GM04503 (cell line): ENCODE data around the gene TMEM69.
"Not testable (repeated sequence)": the region's sequence is repeated elsewhere in the genome, so short reads cannot be mapped to it uniquely, and the experiment has no call there.

Experiments
- DNase-seq: peaks from one replicate; pipeline ENCODE4 v3.0.0-alpha.2; 2012; ENCODE audit warnings: low read depth

Gene TMEM69, protein sequence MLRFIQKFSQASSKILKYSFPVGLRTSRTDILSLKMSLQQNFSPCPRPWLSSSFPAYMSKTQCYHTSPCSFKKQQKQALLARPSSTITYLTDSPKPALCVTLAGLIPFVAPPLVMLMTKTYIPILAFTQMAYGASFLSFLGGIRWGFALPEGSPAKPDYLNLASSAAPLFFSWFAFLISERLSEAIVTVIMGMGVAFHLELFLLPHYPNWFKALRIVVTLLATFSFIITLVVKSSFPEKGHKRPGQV

DNA sequence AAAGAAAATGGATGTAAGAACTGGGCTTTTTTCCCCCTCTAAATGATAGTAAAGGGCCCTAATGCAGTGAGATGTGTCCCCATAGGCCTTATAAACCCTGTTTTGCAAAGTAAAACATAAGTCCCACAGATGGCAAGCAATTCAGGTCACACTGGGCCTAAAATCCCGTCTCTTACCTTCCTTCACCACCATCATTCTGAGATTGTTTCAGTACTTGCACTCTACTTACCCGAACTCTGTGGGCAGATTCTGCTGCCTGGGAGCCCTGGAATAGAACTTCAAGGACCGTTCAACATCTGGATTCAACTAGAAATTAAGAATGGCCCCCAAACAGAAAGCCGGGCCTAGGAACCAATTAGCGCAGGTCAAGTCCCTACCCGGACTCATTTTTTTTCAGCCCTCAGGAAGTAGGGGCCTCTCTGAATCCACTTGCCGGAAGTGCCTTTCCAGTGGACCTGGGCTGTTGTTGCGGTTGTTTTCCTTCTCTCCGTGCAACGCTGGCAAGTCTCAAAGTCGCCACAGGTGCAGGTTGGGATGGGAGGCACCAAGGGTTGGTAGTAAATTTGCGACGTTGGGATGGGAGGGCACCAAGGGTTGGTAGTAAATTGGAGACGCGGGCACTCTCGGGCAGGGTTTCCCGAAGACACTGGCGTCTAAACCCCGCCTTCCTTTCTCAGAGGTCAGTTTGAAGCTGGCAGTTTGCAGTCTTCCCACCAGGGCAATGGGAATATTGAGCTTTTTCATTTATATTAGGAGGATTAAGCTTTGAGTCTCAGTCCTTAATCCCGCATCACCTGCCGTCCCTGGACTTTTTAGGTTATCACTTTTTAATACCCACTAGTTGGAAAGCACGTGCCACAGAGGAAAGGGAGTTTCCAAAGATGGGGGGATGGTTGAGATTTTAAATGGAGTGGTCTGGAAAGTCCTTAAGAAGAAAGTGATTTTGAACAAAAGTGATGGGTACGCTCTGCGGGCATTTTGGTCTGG lies at the start of gene TMEM69:
Gene TMEM69 (plus strand): TSS at position 428 of the 987 bp plus-strand sequence. CDS start 2,888 bp downstream, outside the sequence.
- DNase-seq: peak; percentile 75

DNA sequence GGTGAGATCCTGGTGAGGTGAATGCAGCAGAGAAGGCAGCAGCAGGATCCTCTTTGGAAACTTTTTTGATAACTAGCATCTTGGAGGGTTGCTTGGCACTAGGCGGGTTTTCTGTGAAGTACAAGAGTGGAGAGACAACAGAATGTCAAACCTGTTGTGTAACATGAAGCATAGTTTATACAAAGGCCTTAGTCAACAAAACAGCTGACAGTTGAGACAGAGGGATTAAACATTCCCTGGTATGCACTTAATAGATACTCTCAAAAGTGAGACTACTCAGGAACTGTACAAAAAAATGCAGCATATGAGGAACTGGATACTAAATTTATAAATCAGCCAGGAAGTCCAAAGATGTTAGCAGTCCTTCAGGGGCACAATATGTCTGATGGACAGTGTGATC lies 47.7 kb upstream of the TMEM69 start:
- peak; percentile 9 for DNase-seq

DNA sequence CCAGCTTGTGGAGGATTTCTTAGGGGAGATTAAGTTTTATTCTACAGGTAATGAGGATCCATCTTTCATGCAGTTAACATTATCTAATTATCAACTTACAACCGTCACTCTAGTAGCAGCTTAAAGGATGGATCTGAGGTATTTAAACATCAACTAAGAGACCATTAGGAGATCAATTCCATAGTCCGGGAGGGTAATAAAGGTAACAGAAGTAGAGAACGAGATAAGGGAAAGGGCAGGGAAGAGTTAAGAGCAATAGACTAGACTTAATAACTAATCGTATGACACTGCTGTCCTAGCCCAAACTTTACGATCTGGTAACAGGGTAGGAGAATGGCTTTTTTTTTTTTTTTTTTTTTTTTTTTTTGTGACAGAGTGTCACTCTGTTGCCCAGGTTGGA lies 44.7 kb upstream of the TMEM69 start:
- DNase-seq: no peak

DNA sequence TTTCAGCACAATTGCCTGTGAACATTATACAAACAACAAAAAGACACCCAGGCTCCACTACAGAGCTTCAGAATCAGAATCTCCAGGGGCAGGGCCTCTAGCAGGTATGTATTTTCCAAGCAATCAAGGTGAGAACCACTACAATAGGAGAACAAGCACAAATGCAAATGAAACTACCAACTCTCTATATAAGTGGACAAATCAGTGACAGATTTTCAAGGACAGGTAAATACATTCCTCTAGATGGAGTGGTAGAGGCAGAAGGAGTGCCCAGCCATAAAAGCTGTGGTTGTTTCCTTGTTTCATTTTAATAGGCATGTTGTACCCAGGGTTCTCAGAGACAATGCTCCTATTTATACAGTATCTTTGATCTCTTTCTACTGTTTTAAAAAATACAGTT lies 44.0 kb upstream of the TMEM69 start:
- no peak for DNase-seq

DNA sequence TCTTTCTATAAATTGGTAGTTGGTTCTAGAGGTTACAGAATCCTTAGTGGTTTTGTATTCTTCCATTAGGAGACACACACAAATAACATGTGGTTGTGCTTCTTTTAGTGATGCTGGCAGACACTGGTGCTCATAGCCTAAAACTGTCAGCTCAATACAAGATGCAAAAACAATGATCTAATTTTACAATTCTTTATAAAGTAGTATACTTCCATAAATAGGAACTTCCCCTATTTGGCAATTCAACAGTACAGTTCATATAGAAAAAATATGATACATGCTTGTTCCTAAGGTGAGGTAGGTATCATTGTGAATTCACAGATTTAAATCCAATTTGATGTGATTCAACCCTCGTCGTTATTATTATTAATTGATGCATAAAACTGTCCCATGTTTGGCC lies 43.3 kb upstream of the TMEM69 start:
- DNase-seq: no peak

DNA sequence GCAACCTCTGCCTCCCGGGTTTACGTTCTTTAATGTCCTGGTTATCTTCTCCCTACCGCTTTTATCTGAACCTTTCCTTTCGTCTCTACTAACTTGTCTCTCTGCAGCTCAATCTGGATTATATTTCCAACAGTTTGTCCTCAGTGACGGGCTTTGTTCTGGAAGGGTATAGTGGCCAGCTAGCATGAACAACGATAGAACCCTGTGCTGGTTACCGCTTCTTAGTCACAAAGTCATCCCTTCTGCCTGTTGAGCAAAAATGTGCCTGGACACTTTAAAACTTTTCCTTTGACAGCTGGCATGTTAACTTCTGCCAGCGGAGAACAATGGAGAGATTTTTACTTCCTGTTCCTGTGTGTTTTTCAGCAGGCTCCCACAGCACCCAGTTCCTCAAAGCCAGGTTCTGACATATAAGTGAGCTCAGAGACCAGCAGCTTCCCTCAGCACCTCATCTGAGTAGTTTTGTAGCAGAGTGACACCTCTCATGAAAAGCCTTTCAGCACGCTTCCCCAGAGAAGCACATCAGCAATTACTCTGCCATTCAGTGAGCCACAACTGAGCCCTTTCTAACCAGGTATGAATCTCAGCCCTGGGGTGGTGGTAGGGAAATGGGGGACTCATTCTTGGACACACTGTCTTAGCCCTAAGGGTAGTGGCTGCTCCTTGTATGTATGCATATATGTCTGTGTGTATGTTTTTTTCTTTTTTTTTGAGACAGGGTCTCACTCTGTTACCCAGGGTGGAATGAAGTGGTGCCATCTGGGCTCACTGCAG lies 40.5 kb upstream of the TMEM69 start:
- DNase-seq: no peak

DNA sequence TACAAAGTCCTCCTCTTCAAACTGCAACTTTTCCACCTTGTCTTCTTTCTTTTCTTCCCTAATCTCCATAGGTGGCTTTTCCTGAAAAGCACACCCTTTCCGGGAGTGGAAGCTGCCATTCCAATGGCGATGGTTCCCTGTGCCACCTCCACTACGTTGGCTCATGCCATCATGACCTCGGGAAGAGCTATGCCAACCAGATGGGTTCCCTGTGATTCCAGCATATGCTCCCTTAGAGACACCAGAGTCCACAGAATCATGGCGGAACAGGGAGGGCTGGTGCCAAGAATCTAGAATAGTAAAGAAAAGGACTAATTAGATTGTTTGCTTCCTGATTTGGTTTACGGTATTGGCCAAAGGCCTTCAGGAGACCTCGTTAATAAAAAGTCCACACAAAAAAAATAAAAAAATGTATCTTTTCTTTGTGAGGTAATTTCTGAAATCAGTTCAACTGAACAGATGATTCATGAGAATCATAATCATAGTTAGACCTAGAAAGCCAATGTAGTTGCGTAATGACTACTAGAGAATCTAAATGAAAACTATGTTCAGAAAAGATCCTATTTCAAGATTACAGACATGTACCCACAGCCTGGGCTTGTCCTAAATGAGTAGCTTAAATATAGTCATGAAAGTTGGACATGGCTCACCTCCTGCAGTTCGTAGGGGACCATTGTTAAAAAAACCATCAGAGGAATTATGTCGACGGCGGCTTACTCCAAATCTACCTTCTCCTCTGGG lies 33.3 kb upstream of the TMEM69 start:
- no peak for DNase-seq

DNA sequence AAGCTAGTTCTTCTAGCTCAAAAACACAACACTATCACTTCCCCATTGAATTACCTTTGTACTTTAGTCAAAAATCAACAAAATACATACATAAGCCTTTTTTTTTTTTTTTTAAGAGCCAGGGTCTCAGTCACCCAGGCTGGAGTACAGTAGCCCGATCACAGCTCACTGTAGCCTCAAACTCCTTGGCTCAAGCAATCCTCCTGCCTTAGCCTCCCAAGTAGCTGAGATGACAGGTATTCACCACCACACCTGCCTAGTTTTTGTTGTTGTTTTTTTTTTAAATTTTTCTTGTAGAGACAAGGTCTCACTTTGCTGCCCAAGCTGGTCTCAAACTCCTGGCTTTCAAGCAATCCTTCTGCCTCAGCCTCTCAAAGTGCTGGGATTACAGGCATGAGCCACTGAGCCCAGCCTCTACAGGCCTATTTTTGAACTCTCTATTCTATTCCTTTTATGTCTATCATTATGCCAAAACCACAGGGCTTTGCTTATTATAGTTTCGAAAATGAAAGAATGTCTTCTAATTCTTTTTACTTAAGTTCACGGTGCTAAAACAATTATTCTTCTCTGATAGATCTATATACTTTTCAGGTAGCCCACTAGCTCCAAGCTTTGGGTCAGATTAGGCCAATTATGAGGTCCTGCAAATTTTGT lies 31.3 kb upstream of the TMEM69 start:
- no peak for DNase-seq

DNA sequence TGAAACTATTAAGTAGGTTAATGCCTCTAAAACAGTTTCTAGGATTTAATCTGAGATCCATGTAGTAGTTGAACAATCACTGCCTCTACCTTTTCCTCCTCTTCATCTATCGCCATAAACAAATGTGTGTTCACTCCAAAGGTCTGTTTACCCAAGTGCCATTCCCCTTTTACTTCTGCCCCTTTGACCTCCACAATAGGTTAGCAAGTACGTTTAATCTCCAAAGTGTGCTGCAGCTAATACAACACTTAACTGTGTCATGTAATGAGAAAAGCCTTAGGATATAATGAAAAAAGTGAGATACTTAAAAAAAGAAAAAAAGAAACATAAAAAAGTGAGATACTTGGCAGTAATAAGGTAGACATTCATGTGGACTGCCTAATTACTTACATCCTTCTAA lies 29.8 kb upstream of the TMEM69 start:
- no peak for DNase-seq

DNA sequence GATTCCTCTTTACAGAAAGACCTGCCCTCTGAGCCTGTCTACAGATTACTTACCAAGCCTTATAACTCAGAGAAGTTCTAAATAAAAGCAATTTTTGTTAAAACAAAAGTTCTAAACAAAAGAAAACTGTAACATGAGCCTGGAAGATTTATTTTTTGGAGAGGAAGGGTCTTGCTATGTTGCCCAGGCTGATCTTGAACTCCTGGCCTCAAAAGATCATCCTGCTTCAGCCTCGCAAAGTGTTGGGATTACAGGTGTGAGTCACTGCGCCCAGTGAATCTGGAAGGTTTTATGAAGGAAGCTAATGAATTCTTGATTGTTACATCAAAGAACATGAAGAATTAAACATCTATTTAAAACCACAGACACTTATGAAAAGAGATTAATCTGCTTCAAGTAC lies 28.8 kb upstream of the TMEM69 start:
- DNase-seq: no peak

DNA sequence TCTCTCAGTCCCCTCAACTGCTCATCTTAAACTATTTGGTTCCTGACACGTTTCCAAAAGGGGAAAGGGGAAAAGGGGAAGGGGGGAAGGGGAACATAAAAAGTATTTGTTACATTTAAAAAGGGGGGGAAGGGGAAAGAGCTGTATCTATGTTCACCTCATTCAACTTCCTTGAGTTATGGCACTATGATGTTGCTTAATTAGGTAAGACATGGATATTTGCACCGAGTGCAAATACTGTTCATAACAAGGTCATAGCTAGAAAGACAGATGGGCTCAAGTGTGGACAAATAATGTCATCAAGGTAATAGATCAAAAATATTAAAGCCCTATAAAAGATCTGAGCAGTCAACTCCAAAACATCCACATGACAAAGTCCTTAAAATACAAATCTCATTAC lies 27.6 kb upstream of the TMEM69 start:
- DNase-seq: no peak

DNA sequence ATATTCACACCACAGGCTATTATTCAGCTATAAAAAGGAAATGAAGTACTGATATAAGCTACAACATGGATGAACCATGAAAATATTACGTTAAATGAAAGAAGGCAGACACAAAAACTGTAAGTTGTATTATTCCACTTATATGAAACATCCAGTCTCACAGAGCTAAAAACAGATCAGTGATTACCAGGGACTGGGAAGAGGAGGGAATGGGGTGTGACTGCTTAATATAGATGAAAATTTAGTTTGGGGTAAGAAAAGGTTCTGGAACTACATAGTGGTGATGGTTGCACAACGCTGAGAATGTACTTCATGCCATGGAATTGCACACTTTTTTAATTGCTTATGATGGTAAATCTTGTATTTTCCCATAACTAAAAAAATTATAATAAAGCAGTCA lies 21.1 kb upstream of the TMEM69 start:
- DNase-seq: no peak

DNA sequence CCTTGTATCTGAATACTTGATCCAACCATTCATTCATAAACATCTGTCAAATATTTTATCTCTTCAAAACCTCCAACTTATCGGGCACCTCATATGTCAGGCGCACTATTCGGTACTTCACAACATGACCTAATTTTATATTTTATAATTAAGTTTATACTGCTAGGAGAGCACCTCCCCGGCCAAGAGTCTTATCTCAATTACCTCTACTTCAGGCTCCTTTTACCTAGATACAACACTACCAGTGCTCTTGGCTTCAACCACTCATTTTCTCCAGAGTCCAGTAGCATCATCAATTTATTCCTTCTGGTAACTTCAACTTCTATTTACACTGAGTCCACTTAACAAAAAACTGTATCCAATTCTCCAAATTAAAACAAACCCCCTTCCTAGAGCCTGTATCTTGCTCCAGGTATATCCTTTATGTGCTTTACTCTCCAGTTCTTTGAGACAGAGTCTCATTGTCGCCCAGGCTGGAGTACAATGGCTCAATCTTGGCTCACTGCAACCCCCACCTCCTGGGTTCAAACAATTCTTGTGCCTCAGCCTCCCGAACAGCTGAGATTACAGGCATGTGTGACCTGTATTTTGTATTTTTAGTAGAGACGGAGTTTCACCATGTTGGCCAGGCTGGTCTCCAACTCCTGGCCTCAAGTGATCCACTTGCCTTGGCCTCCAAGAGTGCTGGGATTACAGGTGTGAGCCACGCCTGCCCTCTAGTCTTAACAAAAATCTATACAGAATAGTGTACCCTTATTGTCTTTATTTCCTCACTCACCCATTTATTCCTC lies 20.5 kb upstream of the TMEM69 start:
- DNase-seq: no peak

DNA sequence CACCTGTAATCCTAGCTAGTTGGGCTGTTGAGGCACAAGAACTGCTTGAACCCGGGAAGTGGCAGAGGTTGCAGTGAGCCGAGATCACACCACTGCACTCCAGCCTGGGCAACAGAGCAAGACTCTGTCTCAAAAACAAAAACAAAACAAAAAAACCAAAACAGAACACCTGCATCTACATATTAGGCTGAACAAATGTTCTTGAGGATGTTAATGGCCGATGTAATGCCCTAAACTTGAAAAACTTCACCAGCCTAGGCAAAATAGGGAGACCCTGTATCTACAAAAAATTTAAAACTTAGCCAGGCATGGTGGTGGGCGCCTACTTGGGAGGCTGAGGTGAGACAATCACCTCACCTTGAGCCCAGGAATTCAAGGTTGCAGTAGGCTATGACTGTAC lies 19.5 kb upstream of the TMEM69 start:
- DNase-seq: no peak

DNA sequence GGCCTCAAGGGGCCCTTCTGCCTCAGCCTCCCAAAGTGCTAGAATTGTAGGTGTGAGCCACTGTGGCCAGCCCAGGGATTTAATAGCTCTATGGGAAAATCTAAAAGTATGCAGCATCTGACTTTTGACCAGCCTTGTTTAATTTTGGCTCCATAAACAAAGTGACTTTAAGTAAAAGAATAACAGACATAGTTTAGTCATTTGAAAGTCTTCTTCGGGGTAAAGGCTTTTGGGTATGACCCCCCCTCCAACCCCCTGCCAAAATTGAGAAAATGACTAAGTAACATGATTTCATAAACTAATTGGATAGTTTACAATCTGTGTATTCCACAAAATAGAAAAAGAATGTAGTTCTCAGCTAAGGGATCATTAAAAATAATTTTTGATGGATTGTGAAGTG lies 18.6 kb upstream of the TMEM69 start:
- DNase-seq: peak; percentile 29

DNA sequence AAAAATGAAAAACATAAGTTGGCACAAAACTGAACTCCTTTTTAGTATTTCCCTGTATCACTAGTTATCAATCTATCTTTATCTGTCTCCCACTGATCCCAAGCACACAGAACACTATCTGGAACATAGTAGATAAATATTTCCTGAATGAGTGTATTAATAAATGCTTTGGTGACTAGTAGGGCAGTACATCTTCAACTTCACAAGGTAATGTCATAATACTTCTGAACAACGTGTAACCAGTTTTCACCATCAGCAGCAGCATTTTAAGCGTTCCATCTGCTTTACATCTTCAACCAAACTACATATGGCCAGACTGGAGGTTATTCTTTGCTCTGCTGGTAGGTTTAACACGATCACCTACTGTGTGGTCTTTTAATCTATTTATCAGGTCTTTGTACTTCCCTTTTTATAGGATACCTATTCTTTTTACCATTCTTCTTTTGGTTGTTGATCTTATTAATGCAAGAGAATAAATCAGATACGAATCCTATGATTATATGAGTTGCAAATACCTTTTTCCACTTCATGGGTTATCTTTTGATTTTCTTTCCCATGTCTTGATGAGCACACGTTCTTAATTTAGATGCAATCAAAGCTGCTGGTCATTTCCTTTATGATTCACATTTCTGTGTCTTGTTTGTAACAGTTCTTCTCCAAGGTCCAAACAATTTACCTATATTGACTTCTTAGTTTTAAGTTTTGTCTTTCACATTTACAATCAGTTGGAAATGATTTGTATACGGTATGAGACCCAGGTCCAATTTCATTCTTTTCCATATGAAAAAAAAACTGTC lies 17.9 kb upstream of the TMEM69 start:
- DNase-seq: no peak

DNA sequence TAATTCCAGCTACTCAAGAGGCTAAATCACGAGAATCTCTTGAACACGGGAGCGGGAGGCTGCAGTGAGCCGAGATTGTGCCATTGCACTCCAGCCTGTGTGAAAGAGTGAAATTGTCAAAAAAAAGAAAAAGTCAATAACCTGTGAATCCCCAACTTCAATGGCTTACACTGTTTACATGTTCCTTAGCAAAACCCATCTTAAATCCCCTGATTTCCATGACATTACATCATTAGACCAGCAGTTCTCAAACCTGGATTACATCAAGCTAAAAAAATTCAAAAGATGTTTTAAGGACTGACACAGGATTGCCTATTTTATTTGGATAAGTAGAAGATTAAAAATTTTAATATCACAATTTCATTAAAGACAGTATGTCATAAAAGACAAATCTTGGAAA lies 14.0 kb upstream of the TMEM69 start:
- no peak for DNase-seq

DNA sequence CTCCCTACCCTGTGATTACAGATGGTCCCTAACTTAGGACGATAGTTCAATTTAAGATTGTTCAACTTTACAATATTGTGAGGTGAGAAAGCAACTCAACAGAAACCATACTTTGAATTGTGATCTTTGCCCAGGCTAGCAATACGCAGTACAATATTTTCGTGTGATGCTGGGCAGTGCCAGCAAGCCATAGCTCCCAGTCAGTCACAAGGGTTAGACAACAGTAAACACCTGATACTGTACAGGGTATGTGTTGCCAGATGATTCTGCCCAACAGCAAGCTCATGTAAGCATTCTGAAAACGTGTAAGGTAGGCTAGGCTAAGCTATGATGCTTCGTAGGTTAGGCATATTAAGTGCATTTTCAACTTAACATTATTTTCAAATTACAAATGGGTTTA lies 13.5 kb upstream of the TMEM69 start:
- no peak for DNase-seq

DNA sequence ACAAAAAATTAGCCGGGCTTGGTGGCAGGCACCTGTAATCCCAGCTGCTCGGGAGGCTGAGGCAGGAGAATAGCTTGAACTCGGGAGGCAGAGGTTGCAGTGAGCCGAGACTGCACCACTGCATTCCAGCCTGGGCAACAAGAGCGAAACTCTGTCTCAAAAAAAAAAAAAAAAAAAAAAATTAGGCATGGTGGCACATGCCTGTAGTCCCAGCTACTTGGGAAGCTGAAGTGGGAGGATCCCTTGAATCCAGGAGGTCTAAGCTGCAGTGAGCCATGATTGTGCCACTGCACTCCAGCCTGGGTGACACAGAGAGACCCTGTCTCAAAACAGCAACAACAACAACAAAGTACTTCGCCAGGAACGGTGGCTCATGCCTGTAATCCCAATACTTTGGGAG lies 11.4 kb upstream of the TMEM69 start:
- DNase-seq: not testable (repeated sequence)
